Renal pelvis (tissue), 4 donors: Measurements from ENCODE around the gene PCDHGA10. TPM values are rescaled to one million over a fixed set of nuclear protein-coding genes. Genes with fewer than 3 reads are reported as not detected.
"Not testable (repeated sequence)": the region's sequence is repeated elsewhere in the genome, so short reads cannot be mapped to it uniquely, and the experiment has no call there.

Experiments
- DNase-seq: peaks from one replicate; pipeline ENCODE4 v3.0.0-alpha.2; 2013
- polyA plus RNA-seq, 3 donors: library from polyadenylated mRNA; unstranded; fragments of 120-200 nt; gene quantifications; one replicate each; pipeline ENCODE4 v1.2.1, GENCODE V29; 2013; ENCODE audit not compliant: insufficient read length in 3 of 3

PCDHGA10 gene
- polyA plus RNA-seq, 3 donors = 3.1 to 3.7 (median 3.4) TPM

DNA sequence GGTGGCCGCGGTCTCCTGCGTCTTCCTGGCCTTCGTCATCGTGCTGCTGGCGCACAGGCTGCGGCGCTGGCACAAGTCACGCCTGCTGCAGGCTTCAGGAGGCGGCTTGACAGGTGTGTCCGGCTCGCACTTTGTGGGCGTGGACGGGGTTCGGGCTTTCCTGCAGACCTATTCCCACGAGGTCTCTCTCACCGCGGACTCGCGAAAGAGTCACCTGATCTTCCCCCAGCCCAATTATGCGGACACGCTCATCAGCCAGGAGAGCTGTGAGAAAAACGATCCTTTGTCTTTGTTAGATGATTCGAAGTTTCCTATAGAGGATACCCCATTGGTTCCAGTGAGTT is 2.5 kb downstream of the PCDHGA10 start:
- not testable (repeated sequence) for DNase-seq

DNA sequence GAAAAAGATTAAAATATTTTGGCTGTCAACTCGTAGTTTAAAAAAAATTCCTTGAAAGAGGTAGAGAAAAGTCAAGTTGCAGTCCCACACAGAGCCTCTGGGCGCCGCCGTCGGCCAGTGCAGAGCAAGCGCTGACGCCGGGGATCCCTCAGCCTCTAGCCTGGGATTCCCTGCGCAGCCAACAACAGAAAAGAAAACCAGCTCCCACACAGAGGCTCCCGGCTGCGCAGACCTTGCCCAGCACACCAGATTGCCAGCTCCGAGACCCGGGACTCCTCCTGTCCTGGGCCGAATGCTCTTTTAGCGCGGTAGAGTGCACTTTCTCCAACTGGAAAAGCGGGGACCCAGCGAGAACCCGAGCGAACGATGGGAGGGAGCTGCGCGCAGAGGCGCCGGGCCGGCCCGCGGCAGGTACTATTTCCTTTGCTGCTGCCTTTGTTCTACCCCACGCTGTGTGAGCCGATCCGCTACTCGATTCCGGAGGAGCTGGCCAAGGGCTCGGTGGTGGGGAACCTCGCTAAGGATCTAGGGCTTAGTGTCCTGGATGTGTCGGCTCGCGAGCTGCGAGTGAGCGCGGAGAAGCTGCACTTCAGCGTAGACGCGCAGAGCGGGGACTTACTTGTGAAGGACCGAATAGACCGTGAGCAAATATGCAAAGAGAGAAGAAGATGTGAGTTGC is 4.8 kb downstream of the PCDHGA10 start, which contains the start of gene PCDHGB7:
Gene PCDHGB7 (plus strand): TSS at position 184 of the 679 bp plus-strand sequence. CDS start 183 bp downstream, at position 367.
- DNase-seq = peak; percentile 42

DNA sequence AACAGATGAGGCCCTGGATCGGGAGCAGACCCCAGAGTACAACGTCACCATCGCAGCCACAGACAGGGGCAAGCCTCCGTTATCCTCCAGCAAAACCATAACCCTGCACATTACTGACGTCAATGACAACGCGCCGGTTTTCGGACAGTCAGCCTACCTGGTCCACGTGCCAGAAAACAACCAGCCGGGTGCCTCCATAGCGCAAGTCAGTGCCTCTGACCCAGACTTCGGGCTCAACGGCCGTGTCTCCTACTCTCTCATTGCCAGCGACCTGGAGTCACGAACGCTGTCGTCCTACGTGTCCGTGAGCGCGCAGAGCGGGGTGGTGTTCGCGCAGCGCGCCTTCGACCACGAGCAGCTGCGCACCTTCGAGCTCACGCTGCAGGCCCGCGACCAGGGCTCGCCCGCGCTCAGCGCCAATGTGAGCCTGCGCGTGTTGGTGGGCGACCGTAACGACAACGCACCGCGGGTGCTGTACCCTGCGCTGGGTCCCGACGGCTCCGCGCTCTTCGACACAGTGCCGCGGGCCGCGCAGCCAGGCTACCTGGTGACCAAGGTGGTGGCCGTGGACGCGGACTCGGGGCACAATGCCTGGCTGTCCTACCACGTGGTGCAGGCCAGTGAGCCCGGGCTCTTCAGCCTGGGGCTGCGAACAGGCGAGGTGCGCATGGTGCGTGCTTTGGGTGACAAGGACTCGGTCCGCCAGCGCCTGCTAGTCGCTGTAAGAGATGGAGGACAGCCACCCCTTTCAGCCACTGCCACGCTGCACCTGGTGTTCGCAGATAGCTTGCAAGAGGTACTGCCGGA is 6.5 kb downstream of the PCDHGA10 start:
- DNase-seq = no peak

DNA sequence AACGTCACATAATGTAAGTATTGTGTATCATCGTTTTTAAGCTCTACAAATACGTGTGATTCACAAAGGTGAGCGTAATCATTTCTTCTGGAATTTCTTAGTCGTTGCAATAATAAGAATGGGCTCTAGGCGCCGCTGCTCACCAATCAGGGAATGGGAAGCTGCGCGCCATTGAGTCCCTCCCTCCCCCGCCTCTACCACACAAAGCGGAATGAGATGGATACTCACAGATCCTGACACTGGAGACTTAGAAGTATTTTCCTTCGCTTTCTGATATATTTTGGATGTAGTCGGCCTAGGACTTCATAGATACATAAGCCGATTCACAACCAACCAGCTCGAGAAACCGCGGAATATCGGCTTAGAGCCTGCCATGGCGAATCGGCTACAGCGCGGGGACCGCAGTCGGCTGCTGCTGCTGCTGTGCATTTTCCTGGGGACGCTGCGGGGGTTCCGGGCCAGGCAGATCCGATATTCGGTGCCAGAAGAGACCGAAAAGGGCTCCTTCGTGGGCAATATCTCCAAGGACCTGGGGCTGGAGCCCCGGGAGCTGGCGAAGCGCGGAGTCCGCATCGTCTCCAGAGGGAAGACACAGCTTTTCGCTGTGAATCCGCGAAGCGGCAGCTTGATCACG is 8.2 kb downstream of the PCDHGA10 start, which contains the start of gene PCDHGA11:
Gene PCDHGA11 (plus strand): TSS at position 197 of the 634 bp plus-strand sequence. CDS start 177 bp downstream, at position 374.
- DNase-seq = peak; percentile 29

DNA sequence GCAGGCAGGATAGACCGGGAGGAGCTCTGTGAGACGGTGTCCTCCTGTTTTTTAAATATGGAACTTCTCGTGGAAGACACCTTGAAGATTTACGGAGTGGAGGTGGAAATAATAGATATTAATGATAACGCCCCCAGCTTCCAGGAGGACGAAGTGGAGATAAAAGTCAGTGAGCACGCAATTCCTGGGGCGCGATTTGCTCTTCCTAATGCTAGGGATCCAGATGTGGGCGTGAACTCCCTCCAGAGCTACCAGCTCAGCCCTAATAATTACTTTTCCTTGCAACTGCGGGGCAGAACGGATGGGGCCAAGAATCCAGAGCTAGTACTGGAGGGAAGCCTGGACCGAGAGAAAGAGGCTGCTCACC is 8.7 kb downstream of the PCDHGA10 start:
- no peak for DNase-seq

DNA sequence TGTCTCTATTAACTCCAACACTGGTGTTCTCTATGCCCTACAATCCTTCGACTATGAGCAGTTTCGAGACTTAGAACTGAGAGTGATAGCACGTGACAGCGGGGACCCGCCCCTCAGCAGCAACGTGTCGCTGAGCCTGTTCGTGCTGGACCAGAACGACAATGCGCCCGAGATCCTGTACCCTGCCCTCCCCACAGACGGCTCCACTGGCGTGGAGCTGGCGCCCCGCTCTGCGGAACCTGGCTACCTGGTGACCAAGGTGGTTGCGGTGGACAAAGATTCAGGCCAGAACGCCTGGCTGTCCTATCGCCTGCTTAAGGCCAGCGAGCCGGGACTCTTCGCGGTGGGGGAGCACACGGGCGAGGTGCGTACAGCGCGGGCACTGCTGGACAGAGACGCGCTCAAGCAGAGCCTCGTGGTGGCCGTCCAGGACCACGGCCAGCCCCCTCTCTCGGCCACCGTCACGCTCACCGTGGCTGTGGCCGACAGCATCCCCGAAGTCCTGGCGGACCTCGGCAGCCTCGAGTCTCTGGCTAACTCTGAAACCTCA is 10.0 kb downstream of the PCDHGA10 start:
- no peak for DNase-seq

DNA sequence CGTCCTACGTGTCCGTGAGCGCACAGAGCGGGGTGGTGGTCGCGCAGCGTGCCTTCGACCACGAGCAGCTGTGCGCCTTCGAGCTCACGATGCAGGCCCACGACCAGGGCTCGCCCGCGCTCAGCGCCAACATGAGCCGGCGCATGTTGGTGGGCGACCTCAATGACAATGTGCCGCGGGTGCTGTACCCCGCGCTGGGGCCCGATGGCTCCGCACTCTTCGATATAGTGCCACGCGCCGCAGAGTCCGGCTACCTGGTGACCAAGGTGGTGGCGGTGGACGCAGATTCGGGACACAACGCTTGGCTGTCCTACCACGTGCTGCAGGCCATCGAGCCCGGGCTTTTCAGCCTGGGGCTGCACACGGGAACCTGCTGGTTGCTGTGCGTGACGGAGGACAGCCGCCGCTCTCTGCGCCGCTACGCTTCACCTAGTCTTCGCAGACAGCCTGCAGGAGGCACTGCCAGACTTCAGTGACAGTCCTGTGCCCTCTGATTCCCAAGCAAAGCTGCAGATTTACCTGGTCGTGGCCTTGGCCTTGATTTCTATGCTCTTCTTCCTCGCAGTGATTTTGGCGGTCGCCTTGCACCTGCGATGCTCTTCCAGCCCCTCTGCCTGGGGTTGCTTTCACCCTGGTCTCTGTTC is 15.1 kb downstream of the PCDHGA10 start:
- no peak for DNase-seq

DNA sequence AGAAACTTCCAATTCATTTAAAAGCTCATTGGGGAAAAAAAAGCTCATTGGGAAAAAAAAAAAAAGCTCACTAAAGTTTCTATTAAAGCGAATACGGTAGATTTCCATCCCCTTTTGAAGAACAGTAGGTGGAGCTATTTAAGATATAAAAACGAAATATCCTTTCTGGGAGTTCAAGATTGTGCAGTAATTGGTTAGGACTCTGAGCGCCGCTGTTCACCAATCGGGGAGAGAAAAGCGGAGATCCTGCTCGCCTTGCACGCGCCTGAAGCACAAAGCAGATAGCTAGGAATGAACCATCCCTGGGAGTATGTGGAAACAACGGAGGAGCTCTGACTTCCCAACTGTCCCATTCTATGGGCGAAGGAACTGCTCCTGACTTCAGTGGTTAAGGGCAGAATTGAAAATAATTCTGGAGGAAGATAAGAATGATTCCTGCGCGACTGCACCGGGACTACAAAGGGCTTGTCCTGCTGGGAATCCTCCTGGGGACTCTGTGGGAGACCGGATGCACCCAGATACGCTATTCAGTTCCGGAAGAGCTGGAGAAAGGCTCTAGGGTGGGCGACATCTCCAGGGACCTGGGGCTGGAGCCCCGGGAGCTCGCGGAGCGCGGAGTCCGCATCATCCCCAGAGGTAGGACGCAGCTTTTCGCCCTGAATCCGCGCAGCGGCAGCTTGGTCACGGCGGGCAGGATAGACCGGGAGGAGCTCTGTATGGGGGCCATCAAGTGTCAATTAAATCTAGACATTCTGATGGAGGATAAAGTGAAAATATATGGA is 17.7 kb downstream of the PCDHGA10 start, which contains the start of gene PCDHGA12:
Gene PCDHGA12 (plus strand): TSS at position 176 of the 782 bp plus-strand sequence. CDS start 253 bp downstream, at position 429.
- DNase-seq = peak; percentile 17

DNA sequence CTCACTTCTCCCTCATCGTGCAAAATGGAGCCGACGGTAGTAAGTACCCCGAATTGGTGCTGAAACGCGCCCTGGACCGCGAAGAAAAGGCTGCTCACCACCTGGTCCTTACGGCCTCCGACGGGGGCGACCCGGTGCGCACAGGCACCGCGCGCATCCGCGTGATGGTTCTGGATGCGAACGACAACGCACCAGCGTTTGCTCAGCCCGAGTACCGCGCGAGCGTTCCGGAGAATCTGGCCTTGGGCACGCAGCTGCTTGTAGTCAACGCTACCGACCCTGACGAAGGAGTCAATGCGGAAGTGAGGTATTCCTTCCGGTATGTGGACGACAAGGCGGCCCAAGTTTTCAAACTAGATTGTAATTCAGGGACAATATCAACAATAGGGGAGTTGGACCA is 18.5 kb downstream of the PCDHGA10 start:
- no peak for DNase-seq

DNA sequence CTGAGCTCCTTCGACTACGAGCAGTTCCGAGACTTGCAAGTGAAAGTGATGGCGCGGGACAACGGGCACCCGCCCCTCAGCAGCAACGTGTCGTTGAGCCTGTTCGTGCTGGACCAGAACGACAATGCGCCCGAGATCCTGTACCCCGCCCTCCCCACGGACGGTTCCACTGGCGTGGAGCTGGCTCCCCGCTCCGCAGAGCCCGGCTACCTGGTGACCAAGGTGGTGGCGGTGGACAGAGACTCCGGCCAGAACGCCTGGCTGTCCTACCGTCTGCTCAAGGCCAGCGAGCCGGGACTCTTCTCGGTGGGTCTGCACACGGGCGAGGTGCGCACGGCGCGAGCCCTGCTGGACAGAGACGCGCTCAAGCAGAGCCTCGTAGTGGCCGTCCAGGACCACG is 19.5 kb downstream of the PCDHGA10 start:
- DNase-seq = not testable (repeated sequence)

DNA sequence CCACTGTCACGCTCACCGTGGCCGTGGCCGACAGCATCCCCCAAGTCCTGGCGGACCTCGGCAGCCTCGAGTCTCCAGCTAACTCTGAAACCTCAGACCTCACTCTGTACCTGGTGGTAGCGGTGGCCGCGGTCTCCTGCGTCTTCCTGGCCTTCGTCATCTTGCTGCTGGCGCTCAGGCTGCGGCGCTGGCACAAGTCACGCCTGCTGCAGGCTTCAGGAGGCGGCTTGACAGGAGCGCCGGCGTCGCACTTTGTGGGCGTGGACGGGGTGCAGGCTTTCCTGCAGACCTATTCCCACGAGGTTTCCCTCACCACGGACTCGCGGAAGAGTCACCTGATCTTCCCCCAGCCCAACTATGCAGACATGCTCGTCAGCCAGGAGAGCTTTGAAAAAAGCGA is 19.9 kb downstream of the PCDHGA10 start:
- DNase-seq = not testable (repeated sequence)

DNA sequence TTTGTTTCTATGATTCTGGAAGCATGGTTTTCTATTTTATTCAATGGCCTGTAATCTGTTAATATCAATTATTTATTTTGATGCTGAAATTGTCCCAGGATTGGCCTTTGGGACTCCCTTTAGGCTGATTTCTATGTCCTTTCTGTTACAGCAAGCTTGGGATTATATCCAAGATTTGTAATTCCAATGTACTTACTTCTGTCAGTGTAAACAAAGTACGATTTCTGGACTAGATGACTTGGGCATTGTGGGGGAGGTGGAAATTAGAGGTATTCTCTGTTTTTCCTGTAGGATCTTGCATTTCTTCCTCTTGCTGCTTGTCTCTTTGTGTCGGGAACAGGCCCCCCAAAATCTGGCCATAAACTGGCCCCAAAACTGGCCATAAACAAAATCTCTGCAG is 21.2 kb downstream of the PCDHGA10 start:
- no peak for DNase-seq

DNA sequence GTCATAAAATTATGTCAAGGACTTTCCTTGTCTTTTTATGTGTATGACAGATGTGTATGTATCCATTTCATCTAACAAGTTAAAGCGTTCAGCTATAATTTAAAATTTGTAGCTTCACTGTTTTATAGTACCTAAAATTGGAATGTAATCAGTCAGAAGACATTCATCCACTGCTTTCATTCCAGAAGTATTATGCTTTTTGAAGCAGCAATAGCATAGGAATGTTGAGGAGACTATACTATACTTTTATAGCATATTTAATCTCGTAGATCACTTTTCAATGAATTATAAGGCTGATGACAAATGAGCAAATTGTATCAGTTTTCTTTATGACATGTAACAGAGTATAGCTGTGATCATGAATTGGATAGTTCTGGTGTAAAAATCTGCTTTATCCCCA is 24.4 kb downstream of the PCDHGA10 start:
- DNase-seq = no peak

DNA sequence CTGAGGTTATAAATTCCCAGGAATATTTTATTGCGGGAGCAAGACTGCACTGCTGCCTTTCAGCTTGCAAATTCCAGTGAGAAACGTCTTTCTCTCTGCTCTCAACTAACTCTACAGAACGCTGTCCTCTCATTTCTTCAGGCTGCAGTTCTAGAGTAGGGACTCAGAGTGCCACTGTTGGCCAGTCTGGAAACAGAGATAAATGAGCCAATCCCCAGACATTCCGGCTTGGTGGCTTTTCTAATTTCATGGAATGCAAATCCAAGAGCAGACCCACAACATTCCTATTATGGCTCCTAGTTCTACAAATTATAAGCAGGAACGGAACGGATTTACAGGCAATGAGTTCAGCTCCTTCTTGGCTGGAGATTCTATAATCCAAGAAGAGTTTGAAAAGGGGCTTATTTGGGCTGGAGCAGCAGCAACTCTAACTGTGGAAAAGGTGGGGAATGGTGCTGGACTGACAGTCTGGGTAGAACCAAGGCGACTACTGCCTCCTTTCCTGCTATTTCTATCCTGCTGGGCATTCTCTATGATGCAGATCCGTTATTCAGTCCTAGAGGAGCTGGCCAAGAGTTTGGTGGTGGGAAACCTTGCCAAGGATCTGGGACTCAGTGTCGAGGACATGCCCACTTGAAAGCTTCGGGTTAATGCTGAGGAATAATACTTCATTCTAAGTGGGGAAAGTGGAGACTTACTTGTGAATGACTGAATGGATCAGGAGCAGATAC is 26.8 kb downstream of the PCDHGA10 start:
- DNase-seq = no peak

DNA sequence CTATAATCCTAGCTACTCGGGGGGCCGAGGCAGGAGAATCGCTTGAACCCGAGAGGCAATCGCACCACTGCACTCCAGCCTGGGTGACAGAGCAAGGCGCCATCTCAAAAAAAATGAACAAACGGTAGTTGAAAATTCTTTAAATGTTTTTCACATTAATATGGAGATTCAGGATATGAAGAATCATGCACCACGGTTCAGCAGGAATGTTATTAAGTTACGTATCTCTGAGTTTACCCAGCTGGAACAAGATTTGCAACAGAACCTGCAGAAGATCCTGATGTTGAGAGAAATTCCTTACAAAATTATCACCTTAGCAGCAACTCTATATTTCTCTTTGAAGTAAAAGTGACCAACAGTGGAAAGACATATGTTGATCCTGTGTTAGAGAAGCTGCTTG is 27.6 kb downstream of the PCDHGA10 start:
- DNase-seq = no peak

DNA sequence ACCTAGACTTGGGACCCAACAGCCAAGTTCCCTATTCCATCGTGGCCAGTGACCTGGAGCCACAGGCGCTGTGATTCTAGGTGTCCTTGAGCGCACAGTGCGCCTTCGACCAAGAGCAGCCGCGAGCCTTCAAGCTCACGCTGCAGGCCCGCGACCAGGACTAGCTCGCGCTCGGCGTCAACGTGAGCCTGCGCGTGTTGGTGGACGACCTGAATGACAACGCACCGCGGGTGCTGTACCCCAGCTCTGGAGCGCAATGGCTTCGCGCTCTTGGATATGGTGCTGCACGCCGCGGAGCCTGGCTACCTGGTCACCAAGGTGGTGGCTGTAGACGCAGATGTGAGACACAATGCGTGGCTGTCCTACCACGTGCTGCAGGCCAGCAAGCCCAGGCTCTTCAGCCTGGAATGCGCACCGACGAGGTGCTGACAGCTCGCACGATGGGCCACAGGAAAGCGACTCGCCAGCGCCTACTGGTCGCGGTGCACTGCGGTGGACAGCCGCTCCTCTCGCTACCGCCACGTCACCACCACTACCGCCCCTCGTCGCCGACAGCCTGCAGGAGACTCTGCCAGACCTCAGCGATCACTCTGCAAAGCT is 28.9 kb downstream of the PCDHGA10 start:
- no peak for DNase-seq

DNA sequence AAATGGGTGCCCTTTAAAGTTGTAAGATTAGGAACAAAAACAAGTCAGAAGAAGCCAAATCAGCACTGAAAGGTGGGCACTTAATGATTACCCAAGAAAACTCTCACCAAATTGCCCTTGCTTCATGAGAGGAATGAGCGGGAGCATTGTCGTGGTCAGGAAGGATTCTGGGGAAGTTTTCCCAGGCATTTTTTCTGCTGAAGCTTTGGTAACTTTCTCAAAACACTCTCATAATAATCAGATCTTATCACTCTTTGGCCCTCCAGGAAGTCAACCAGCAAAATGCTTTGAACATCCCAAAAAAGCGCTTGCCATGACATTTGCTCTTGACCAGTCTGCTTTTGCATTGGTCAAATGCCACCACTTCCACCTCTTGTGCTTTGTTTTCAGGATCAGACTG is 52.6 kb downstream of the PCDHGA10 start:
- no peak for DNase-seq
